Hepatic stellate cell (primary cell): ENCODE data around the gene KLHL26.
"Not testable (repeated sequence)": the region's sequence is repeated elsewhere in the genome, so short reads cannot be mapped to it uniquely, and the experiment has no call there.

Experiments used
- DNase-seq: peaks from one replicate; pipeline ENCODE4 v3.0.0; 2011; ENCODE audit warnings: low spot score

Gene KLHL26, protein sequence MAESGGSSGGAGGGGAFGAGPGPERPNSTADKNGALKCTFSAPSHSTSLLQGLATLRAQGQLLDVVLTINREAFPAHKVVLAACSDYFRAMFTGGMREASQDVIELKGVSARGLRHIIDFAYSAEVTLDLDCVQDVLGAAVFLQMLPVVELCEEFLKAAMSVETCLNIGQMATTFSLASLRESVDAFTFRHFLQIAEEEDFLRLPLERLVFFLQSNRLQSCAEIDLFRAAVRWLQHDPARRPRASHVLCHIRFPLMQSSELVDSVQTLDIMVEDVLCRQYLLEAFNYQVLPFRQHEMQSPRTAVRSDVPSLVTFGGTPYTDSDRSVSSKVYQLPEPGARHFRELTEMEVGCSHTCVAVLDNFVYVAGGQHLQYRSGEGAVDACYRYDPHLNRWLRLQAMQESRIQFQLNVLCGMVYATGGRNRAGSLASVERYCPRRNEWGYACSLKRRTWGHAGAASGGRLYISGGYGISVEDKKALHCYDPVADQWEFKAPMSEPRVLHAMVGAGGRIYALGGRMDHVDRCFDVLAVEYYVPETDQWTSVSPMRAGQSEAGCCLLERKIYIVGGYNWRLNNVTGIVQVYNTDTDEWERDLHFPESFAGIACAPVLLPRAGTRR

DNA sequence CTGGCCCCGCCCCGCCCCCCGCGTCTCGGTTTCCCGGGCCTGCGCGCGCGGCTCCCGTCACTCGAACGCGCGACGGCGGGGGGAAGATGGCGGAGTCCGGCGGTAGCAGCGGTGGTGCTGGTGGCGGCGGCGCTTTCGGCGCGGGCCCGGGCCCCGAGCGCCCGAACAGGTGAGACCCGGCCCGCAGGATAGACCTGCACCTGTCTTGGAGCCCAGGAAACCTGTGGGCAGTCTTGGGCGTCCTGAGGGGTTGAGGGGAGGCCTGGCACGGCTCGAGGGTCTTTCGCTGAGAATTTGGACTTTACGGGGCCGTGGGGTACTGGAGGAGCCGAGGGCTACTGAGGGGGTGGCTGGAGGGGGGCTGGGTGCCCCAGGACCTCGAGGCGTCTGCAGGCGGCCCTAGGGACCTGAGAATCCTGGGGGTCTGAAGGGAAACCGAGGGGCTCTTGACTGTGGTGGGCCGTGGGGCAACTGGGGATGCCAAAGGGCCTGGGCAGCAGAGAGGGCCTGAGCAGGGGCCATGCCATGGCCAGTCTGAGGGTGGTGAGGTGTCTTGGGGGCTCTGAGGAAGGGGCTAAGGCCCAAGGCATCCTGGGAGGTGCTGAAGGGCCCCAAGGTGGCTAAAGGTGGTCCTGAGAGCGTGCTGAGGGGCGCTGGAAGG is at the start of gene KLHL26:
Gene KLHL26, plus strand, starts transcription at position 60 of the 661 bp plus-strand sequence. Its CDS starts 27 bp downstream, at position 87.
- no peak for DNase-seq

DNA sequence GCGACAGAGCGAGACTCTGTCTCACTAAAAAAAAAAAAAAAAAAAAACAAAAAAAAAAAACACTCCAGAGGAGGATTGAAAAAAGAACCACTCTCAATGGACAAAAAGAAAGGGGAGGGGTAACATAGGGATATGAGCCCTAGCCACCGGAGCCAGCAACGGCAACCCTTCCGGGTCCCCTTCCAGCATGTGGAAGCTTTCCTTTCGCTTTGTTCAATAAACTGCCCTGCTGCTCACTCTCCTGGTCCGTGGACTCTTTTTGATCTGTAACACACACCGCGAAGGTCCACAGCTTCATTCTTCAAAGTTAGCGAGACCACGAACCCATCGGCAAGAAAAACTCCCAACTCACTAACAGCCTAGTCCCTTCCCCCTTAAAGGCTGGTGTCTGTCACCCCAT is 49.3 kb upstream of the KLHL26 start:
- DNase-seq: no peak

DNA sequence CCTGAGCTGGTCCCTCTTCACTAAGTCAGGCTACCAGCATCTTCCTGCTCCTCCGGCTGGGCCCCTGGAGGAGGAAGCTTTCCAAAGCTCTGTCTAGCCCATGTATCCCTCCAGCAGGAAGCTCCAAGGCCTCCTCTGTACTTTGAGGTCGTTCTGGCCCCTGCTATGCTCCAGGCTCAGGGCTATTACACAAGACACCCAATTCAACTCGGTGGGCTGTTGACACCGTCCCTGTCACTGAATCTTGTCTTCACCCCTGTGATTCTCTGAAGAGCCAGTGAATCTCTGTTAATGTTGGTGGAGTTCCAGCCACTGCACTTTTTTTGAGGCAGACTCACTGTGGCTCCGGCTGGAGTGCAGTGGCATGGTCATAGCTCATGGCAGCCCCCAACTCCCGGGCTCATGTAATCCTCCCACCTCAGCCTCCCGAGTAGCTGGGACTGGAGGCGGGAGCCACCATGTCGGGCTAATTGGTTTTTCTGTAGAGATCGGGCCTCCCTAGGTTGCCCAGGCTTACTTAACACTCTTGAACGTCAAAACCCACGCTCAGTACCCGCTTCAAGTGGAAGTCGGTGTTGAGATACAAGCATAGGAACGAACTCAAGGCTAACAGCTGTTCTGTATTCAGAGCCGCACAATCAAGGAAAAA is 48.7 kb upstream of the KLHL26 start:
- DNase-seq: no peak

DNA sequence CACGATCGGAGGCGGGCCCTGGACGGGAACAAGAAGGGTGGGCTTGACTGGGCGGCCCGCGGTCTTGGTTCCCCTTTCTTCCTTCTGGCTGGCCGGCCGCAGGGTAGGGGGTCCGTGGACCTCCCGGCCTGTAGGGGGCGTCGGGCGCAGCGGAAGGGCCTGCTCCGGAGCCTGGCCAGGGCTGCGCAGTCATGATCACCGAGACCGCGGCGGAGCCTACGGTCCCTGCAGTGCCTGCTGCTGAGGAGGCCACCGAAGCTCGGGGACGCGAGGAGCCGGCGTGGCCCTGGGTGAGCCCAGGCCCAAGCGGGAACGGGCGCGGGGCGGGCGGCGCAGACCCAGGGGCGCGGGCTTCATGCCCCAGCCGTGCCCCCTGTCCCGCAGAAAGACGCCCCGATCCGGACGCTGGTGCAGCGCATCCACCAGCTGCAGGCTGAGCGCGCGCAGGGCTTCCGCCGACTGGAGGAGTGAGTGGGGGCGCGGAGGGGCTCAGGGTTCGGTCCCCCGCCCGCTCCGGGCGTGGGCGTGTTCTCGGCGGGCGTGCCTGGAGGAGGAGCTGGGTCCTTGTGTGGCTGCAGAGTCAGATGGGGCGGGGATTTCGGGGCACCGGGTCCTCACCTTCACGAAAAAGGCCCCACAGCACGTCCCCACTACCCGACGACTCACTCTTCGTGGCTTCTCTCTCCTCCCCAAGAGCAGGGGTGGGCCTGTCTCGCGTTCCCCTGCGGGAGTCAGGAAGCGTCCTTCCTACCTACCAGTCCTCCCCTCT is 48.0 kb upstream of the KLHL26 start, which contains the start of gene REX1BD:
Gene REX1BD, plus strand, starts transcription at position 188 of the 769 bp plus-strand sequence. Its CDS starts 4 bp downstream, at position 192.
- peak; percentile 83 for DNase-seq

DNA sequence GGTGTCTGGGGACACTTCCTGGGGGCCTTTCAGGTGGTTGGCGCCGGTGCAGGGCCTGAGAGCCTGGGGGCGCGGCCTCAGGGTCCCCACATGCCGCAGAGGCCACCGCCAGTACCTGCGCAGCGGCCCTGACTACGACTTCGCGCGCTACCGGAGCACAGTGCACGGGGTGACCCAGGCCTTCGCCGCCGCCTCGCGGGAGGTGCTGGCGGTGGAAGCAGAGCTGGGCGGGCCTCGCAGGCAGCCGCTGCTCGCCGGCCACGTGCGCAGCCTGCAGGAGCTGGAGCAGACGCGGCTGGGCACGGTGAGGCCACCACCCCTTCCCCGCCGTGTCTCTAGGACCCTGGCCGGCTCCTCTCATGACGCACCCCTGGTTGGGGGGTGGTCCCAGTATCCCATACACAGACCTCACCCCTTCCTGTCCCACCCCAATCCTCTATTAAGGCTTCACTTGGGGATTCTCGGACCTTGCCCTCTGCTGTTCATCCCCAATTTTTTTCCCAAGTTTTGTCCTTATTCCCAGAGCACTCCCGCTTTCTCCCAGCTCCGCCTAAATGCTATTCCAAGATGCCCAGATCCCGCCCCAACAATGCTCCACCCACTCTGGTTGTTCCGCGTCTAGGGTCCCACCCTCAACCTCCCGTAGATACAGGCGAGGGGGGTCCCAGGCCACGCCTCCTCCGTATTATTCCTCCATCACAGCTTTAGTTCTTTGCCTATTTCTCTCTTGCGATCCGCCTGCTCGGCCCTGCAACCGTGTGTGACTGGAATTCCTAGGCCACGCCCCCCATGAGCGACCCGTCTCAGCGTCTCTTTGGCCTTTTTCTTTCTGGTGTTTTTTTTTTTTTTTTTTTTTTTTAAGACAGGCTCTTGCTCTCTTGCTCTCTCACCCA is 47.2 kb upstream of the KLHL26 start:
- DNase-seq: peak; percentile 77

DNA sequence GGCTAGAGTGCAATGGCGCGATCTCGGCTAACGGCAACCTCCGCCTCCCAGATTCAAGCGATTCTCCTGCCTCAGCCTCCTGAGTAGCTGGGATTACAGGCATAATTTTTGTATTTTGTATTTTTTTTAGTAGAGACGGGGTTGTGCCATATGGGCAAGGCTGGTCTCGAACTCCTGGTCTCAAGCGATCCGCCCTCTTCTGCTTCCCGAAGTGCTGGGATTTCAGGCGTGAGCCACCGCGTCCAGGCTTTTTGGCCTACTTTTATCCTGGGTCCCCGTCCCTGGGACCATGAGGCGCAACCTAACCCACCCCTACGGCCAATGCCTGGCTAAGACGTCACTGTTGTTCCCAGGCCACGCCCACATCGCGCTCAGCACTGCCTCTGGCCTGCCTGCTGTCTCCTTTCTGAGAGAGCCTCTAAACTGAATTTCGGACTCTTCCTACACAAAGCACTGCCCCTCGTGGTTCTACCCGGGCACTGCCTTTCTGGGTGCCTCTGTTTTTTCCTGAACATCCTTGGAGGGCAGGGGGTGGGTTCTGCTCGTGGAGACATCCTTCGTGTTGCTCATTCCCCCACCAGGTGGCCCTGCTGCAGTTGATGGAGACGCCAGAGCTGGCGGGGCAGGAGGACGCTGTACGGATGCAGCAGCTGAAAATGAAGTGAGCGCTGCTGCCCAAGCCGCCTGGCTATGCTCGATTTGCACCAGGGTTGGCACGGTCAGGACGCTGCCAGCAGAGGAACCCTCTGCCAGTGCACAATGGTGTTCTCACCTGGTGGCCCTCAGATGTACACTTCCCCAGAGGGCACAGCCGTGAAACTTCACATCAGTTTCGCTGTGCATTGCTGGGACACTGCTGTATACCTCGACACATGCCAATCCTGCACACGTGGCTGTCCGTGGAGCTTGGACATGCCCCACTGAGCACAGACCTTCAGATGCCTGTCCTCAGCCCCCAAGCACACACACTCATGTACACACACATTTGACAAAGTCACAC is 46.3 kb upstream of the KLHL26 start:
- no peak for DNase-seq

DNA sequence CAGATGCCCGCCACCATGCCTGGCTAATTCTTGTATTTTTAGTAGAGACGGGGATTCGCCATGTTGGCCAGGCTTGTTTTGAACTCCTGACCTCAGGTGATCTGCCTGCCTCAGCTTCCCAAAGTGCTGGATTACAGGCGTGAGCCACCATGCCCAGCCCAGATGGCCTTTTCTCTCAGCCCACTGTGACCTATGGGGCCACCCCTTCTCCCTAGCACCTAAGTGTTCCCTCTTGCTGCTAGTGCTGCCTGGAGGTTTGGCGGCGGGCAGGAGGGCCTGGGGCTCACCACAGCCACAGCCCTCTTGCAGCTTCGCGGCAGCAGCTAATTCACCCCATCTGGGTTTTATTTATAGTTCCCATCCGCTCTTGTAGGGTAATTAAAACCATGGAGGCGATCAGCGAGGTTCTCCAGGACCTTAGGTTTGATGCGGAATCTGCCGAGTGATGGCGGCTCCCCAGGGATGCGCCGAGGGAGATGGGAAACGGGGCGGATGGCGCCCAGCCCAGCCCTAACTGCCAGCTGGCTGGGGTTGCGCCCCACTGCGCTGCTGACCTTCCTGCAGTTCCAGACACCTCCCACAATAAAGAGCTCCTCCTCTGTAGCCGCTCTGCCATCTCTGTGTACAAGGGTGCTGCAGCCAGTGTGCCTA is 45.0 kb upstream of the KLHL26 start:
- no peak for DNase-seq

DNA sequence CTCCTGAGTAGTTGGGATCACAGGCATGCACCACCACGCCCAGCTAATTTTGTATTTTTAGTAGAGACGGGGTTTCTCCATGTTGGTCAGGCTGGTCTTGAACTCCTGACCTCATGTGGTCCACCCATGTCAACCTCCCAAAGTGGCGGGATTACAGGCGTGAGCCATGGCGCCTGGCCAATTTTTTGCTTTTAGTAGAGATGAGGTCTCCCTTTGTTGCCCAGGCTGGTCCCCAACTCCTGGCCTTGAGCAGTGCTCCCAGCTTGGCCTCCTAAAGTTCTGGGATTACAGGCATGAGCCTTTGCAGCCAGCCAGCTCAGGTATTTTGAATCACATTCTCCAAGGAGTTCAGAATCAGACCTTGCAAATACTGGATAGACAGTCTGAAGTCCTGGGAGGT is 44.1 kb upstream of the KLHL26 start:
- not testable (repeated sequence) for DNase-seq

DNA sequence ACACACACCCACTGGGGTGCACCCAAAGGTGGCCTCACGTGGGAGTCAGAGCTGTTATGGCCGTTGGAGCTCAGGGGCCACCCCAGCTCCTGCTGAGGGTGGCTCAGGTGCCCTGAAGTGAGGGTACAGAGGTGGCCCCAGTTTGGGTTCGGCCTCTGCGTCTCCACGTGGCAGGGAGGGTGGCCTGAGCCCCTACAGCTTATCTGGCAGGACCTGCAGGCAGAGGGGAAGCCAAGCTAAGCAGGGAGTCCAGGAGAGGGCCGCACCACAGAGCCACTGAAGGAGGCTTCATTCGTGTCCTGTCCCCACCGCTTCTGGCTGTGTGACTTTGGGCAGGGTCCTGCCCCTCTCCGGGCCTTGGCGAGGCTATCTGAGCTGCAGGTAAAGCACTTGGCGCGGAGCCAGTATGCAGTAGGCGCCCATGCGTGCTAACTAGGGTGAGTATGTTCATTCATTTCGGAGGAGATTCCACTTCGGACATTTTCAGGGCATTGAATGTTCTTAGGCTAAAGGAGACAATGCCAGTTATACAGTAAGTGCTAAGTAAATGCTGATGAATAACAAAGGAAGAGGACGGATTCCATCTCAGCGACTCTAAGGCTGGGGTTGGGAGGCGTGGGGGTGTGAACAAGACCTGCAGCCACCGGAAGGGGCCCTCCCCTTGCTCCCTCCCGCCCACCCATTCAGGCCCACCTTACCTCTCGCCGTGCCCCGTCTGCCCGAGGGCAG is 43.3 kb upstream of the KLHL26 start:
- DNase-seq: no peak

DNA sequence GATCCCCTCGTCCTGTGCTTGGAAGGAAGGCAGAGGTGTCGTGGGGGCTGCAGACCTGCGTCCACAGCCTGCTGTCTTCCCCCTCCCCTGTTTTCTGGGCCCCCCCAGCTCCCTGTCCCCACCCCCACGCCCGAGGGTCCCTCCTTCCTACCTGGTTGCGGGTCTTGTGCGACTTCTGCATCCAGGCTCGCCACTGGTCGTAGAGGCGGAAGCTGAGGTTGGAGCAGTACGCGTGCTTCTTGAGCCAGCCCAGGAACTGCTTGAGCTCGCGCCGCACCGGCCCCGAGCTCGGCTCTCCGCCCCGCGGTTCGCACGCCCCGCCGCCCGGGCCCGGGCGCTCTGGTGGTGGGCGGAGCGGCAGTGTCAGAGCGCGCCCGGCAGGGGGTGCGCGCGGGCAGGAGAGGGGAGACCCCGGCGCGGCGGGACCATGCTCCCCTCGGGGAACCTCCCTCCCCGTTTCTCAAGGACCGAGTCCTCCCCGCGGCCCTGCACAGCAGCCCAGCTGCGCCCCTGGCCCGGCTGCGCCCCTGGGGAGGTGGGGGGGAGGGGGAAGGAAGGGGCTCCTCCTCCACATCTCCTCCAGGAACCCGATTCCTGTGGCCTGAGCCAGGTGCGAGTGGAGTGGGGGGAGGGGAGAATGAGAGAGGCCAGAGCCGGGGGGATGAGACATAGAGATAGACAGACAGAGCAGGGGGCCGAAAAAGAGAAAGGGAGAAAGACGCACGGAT is 42.6 kb upstream of the KLHL26 start:
- peak; percentile 94 for DNase-seq

DNA sequence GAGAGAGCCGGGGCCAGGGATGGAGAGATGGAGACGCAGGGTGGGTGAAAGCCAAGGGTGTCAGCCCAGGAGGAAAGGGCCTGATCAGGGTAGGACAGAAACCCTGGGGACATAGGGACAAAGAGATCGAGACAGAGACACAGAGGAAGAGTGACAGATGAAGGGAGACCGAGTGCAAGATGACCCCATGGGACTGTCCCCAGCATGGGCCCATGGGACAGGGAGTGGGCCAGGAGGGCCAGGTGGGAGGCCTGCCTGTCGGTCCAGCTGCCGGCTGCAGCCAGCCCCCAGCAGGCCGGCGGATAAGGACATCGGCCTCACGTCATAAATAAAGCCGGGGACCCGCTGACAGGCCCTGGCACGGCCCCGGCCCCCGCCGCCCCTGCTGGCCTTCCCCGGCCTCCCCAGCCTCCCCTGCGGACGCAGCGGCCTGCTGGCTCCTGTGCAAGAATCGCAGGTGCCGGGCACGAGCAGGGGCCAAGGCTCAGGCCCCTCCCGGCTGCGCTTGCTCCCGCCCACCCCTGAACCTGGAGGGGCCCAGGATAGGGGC is 41.9 kb upstream of the KLHL26 start:
- DNase-seq: no peak

DNA sequence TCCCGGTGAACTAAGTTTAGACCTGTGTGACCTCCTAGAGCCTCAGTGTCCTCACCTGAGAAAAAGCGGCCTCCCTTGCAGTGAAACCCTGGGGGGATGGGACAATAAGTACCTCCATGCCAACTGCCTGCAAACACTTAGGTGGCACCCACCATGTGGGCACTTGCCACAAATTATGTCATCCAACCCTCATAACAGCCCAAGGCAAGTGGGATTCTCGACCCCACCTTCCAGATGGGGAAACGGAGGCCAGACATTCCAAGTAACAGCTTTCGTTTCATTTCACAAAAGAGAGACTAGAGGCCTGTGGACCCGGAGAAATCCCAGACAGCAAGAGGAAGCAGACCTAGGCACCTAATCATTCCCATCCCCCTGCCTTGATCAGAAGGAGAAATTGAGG is 41.4 kb upstream of the KLHL26 start:
- DNase-seq: no peak

DNA sequence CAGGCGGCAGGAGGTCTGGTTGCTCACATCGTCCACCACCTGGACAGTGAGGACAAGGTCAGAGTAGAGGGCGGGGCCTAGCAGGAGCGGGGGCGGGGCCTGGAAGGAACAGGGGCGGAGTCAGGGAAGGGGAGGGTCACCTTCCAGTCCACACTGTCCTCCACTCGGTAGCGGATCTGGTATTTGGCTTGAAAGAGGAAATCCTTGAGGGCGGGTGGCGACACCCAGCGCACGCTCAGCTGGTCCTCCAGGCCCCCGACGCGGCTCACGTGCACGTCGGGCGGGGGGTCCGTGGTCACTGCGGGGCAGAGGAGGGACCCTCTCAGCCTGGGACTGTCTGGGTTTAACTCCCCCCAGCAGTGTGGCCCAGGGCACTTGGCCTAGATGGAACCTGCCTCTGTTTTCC is 40.1 kb upstream of the KLHL26 start:
- no peak for DNase-seq

DNA sequence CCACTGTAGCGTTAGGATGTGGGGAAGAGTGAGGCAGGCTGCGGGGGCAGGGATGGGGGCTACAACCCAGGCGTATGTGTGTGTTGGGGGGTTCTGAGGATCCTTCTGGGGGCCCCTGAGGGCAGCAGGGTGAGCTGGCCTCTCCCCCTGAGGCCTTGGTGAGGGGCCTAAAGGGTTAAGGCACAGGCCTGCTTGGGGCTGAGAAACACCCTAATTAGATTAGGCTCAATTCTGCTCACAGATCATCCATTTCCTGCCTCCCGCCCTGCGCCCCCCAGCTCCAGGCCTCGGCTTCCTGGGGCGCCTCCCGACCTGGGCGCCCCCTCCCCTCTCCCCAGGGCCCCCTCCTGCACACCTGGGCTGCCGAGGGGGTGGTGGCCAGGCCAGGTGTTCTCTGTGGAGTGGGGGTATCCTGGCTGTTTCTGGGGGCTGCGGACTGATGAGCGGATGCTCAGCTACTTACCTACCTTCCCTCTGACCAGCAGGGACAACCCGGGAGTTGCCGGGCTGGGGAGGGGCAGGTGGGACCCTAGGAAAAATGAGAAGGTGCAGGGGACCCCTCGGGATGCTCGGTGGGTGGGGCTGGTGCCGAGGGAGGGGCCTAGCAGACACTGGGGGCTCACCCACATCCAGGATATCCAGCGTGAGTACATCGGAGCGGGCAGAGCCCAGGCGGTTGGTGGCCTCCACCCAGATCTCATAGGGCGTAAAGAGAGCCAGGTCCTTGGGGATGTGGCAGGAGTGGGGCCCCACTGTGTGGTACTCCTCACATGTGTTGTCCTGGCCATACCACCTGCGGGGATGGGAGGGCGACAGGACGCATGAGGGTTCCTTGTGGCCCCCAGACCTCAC is 38.8 kb upstream of the KLHL26 start:
- no peak for DNase-seq

DNA sequence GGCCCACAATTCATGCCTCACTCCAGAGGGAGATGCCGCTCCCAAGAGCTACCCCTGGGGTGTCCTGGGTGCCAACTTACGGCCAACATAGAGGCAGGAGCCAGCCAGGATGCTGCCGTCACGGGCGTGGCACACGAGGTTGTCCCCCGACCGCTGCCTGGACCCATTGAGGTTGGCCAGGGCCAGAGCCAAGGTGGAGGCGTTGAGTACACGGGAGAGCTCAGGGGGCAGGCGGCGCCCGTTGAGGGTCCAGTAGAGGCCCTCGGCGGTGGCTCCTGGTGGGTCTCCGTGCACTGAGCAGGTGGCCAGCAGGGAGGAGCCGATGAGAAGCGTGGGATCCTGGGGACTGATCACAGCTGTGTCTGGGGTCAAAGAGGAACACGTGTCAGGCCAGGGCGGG is 37.3 kb upstream of the KLHL26 start:
- DNase-seq: no peak
